HG02678 (cell line): ENCODE data around the gene TTC22.

Experiments
- ATAC-seq: cut with Tn5 transposase; IDR thresholded peaks from one replicate; pipeline ENCODE4 v1.9.1; 2021; ENCODE audit warnings: mild to moderate bottlenecking, moderate library complexity; ENCODE audit not compliant: unreplicated experiment

TTC22 gene

GRCh38 chr1:54800899-54801759 is at the start of gene TTC22:
Gene TTC22, minus strand, starts transcription at chr1:54801323. Its CDS starts 160 bp downstream, at chr1:54801163.
- peak; percentile 85 for ATAC-seq

- ATAC-seq = no peak
Measured at GRCh38 chr1:54850737-54851136, 49.6 kb upstream of the TTC22 start.

GRCh38 chr1:54850069-54850730 is 49.1 kb upstream of the TTC22 start:
- no peak for ATAC-seq

DNA sequence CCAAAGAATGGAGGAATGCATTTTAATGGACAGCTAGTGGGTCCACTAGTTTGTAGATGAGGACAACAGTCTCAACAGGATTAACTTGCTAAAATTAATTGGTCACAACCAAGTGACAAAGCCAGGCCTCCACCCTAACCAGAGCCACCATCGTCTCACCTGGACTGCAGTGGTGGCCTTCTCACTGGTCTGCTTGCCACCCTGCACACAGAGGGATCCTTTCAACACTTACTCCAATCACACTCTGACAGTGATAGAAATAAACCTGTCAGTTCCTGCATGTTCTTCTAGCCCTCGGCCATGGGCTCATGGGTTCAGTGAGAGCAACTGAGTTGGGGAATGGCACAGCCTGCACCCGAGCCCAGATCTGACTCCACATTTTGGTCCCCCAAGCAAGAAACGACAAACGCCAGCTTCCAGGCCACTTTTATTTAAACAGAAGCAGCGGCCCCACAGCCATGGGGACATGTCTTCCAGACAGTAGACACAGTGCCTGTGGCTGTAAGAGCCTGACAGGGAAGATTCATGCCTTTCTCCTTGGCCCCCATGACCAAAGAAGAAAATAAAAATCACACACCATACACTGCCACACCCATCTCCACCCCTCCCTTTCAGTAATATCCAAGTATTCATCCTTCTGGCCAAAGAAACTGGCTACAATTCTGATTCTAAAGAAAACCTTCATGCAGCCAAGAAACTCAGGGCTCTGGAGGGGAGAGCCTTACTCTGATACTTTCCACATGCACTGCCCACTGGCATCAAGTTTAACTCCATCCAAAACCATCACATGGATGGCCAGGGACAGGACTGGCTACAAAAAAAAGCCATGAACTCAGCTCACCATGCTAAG is 48.3 kb upstream of the TTC22 start:
- no peak for ATAC-seq

DNA sequence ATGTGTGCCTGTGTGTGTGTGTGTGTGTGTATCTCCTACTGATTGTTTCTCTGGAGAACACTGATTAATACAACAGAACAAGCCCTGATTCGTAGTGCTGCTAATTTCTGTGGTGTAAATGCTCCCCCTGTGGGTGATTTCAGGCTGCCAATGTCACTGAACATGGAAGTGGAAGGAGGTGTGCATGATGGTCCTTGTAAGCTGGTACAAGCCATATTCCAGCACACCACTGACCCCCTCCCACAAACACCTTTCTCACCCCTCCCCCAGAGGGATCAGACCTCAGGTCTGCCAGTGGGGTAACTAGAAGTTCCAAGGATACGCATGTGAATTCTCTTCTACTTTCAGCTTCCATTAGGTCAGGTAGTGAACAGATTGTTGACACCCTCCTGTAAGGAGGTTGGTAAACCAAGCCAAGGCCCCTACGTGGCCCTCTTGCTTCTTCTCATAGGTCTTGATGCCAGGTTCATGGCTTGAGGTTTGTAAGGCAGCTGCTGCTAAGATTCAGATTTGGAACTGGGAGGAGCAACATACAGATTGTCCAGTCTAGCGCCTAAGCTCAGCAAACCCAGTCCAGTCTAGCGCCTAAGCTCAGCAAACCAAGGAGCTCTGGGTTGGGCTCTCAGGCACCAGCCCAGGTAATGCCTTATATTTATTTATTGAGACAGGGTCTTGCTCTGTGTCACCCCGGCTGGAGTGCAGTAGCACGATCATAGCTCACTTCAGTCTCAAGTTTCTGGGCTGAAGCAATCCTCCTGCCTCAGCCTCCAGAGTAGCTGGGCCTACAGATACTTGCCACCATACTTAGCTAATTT is 47.2 kb upstream of the TTC22 start:
- ATAC-seq = no peak

GRCh38 chr1:54846716-54847284 is 45.7 kb upstream of the TTC22 start:
- ATAC-seq = no peak

- ATAC-seq = no peak
Measured at GRCh38 chr1:54846301-54846700, 45.2 kb upstream of the TTC22 start.

DNA sequence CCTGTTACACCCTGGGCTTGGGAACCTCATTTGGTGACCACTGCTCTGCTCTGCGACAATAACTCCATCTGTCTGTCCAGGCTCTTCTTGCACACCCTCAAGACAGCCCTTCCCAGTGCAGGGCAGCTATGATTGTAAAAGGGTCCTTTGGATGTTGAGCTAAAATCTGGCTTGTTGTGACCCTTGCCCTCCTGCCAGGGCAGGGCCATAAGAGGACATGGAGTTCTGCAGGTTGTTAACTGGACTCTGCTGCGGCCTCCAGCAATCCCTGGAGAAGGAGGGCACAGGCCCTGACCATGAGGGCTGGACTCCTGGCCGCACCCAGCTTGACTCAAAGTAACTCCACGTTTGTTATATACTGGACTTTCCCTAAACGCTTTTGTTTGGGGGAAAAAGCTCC is 44.6 kb upstream of the TTC22 start:
- no peak for ATAC-seq

- ATAC-seq = no peak
Measured at GRCh38 chr1:54844564-54844963, 43.4 kb upstream of the TTC22 start.

DNA sequence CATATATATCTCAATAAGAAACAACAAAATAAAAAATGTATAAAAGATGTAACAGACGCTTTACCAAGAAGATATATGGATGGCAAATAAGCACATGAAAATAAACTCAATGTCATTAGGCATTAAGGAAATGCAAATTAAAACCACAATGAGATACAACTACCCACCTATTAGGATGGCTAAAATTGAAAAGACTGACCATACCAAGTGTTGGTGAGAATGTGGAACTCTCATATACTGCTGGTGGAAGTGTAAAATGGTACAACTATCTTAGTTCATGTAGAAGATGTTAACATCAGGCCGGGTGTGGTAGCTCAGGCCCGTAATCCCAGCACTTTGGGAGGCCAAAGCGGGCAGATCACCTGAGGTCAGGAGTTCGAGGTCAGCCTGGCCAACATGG is 42.3 kb upstream of the TTC22 start:
- ATAC-seq = no peak

DNA sequence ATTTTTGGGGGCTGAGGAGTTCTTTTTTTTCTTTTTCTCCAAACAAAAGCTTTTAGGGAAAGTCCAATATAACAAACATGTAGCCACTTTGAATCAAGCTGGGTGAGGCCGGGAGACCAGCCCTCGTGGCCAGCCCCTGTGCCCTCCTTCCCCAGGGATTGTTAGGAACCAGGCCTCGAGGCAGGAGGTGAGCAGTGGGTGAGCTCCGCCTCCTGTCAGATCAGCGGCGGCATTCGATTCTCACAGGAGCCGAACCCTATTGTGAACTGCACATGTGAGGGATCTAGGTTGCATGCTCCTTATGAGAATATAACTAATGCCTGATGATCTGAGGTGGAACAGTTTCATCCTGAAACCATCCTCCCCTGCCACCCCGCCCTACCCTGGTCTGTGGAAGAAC is 41.8 kb upstream of the TTC22 start:
- ATAC-seq = no peak

DNA sequence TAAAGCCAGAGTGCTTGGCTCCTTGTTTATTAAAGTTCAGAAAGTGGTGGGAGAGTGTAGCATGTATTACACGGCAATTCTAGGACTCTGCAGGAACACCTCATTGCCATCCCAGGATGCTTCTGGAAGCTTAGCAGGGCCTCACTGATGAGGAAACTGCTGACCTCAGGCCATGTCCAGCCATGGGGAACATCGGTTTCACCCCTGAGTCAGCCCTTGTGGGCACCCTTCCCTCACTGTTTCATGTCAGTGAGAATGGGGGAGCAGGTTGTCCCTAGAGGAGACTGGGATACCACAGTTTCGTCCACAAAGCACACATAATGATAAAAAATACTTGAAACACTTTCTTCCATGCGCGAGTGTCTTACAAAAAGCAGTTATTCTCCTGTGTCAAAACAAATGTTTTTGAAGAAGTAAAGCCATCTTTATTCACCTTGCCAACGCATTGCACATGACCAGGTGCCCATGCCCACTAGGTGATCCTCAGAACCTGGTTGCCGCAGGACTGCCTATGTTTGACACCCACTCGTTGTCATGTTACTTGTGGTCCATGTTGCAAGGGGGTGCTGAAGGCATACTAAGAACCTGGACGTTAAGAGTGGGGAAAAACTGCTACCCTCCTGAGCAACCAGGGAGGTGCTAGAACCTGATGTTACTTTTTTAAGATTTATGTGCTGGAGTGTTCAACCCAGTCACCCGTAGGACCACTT is 41.2 kb upstream of the TTC22 start:
- ATAC-seq = no peak

GRCh38 chr1:54839824-54840223 is 38.7 kb upstream of the TTC22 start:
- no peak for ATAC-seq

DNA sequence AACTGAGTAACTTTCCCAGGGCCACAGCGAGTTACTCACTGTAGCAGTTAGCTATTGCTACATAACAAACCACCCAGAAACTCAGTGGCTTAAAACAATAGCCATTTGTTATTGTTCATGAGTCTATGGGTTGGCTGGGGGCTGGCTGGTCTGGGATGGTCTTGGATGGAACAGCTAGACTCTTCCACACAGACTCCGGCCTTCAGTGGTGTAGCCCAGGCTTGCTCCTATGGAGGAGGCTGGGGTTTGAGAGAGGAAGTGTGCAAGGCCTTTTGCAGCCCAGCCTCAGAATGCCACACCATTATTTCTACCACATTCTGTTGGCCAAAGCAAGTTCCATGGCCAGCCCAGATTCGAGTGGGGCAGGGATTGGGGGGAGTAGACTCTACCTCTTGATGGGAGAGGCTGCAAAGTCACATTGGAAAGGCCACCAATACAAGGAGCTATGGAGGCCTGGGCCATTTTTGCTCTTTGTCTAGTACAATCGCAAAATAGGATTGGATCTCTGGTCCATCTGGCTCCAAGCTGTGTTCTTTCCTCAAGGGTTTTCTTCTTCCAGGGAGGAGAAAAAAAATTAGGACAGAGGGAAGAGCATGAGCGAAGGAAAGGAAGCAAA is 37.5 kb upstream of the TTC22 start:
- no peak for ATAC-seq

- no peak for ATAC-seq
Measured at GRCh38 chr1:54837002-54837853, 36.1 kb upstream of the TTC22 start.

- ATAC-seq = no peak
Measured at GRCh38 chr1:54836594-54836993, 35.5 kb upstream of the TTC22 start.

DNA sequence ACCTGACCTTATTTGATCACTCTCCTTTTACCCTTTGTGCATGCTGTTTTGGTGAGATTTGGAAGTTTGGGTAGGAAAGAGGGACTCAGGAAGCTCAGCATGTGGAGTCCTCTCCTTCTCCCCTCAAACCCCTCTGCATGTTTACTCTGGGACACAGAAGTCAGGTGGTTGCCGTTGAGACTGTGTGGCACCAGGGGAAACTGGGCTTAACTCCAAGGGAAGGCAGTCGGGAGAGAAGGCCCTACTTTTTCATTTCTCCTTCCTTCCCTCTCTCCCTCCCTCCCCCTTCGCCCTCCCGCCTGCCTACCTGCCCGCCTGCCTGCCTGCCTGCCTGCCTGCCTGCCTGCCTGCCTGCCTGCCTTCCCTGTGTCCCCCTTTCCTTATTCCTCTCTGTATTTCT is 34.8 kb upstream of the TTC22 start:
- ATAC-seq = no peak
